Hepatocyte (in vitro differentiated cells): Measurements from ENCODE around the gene TSTD2. TPM values are rescaled to one million over a fixed set of nuclear protein-coding genes. Genes with fewer than 3 reads are reported as not detected.
"Not testable (repeated sequence)": the region's sequence is repeated elsewhere in the genome, so short reads cannot be mapped to it uniquely, and the experiment has no call there.

ENCODE experiments used
- DNase-seq: peaks from one replicate; pipeline ENCODE4 v3.0.0-alpha.2; 2016; ENCODE audit warnings: low spot score
- H2AFZ ChIP-seq: fragments of 200-600 bp; sonication (generic); 2 replicates; pipeline ENCODE4 v1.6.0; 2016; ENCODE audit warnings: antibody characterized with exemption, mild to moderate bottlenecking
- H3K27ac ChIP-seq: fragments of 200-600 bp; sonication (generic); 2 replicates; pipeline ENCODE4 v1.5.1; 2016; ENCODE audit warnings: mild to moderate bottlenecking
- H3K27me3 ChIP-seq: fragments of 200-600 bp; sonication (generic); 2 replicates; pipeline ENCODE4 v1.6.1; 2016
- H3K36me3 ChIP-seq: fragments of 200-600 bp; sonication (generic); replicated peaks from 2 replicates; pipeline ENCODE4 v1.5.1; 2016; ENCODE audit warnings: low read depth; ENCODE audit not compliant: insufficient read depth
- H3K4me1 ChIP-seq: fragments of 200-600 bp; sonication (generic); 2 replicates; pipeline ENCODE4 v1.5.1; 2016; ENCODE audit warnings: mild to moderate bottlenecking, moderate library complexity; ENCODE audit not compliant: insufficient read depth
- H3K4me2 ChIP-seq: fragments of 200-600 bp; sonication (generic); 2 replicates; pipeline ENCODE4 v1.6.0; 2016
- H3K4me3 ChIP-seq: fragments of 200-600 bp; sonication (generic); 2 replicates; pipeline ENCODE4 v1.5.1; 2016; ENCODE audit warnings: mild to moderate bottlenecking
- H3K79me2 ChIP-seq: fragments of 200-600 bp; sonication (generic); 2 replicates; pipeline ENCODE4 v1.6.0; 2017; ENCODE audit warnings: mild to moderate bottlenecking
- H3K9me2 ChIP-seq: fragments of 200-600 bp; sonication (generic); replicated peaks from 2 replicates; pipeline ENCODE4 v1.6.0; 2017; ENCODE audit warnings: mild to moderate bottlenecking; ENCODE audit not compliant: insufficient read depth
- H3K9me3 ChIP-seq: fragments of 200-600 bp; sonication (generic); 2 replicates; pipeline ENCODE4 v1.5.1; 2016; ENCODE audit warnings: low read depth, mild to moderate bottlenecking
- H4K20me1 ChIP-seq: fragments of 200-600 bp; sonication (generic); 2 replicates; pipeline ENCODE4 v1.6.0; 2016; ENCODE audit warnings: mild to moderate bottlenecking; ENCODE audit not compliant: insufficient read depth, poor library complexity, severe bottlenecking
- CTCF ChIP-seq: fragments of 200-600 bp; sonication (generic); IDR thresholded peaks from 2 replicates; pipeline ENCODE4 v1.5.1; 2016; ENCODE audit warnings: antibody characterized with exemption, mild to moderate bottlenecking; ENCODE audit not compliant: poor library complexity
- EZH2 ChIP-seq: fragments of 200-600 bp; sonication (generic); IDR thresholded peaks from 2 replicates; pipeline ENCODE4 v1.6.1; 2016; ENCODE audit warnings: antibody characterized with exemption, mild to moderate bottlenecking, borderline replicate concordance
- EZH2phosphoT487 ChIP-seq: fragments of 200-600 bp; sonication (generic); IDR thresholded peaks from one replicate; pipeline ENCODE4 v1.6.1; 2018; ENCODE audit warnings: antibody characterized with exemption, mild to moderate bottlenecking, low read depth, moderate library complexity; ENCODE audit not compliant: unreplicated experiment, severe bottlenecking
- WGBS: methylation state at CpG from one replicate; pipeline ENCODE4 v1.1.6; 2016; ENCODE audit warnings: low lambda C conversion rate; ENCODE audit errors: missing lambda C conversion rate; 5-methylcytosine and 5-hydroxymethylcytosine counted together
- polyA plus RNA-seq: library from polyadenylated mRNA; unstranded; fragments of >200 nt; fragmentation: Nextera tagmentation; extraction: Ambion mirVana; gene quantifications from 2 replicates; pipeline ENCODE4 v1.2.1, GENCODE V29; 2016
- total RNA-seq: library from RNA; depleted of rRNA; stranded (reverse); fragments of >200 nt; gene quantifications from 2 replicates; pipeline ENCODE4 v1.2.3, GENCODE V29; 2014

The TSTD2 gene
- total and polyA plus RNA-seq, 2 experiments from 2014 or later: 4.3 to 19.0 TPM

- TF ChIP-seq CTCF (no peak), EZH2 (no peak), EZH2phosphoT487 (no peak)
- no peak for DNase-seq
- 91% methylated on average over 3 of the region's 3 CpGs for WGBS
- no peak overlapping the region for H3K27ac ChIP-seq
- H3K27me3 ChIP-seq: no peaks in the 10 kb centered on the region
- no peaks in the 10 kb centered on the region for H3K9me3 ChIP-seq
- H2AFZ ChIP-seq: no peak overlapping the region
- H3K4me3 ChIP-seq: no peak overlapping the region
- H3K4me2 ChIP-seq: no peak overlapping the region
- H3K4me1 ChIP-seq: peaks cover 9% of the 10 kb centered on the region
- H3K36me3 ChIP-seq: no peaks in the 10 kb centered on the region
- H3K9me2 ChIP-seq: no peaks in the 10 kb centered on the region
- no peaks in the 10 kb centered on the region for H4K20me1 ChIP-seq
- peaks cover 62% of the 10 kb centered on the region for H3K79me2 ChIP-seq
Measured at GRCh38 chr9:97628668-97629067, 4.5 kb downstream of the TSTD2 start.

DNA sequence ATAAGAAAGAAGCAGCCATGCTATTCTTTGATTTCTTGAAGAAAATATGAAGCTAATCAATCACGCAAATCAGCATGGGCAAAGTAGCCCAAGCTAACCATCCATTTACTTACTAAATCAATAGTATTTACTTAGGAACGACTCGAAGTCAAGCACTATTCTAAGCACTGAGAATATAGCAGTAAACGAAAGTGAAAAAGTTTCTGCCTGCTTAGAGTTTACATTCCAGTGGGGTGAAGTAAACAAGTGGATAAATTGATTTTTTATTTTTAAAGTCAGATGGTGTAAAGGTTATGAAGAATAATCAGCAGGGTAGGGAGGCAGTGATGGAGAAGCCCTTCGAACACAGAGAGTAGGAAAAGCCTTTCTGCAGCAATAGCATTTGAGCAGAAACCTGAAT, 5.5 kb downstream of the TSTD2 start:
- Histone ChIP-seq H3K9me3 (no peaks in the 10 kb centered on the region), H3K79me2 (peaks cover 62% of the 10 kb centered on the region), H3K4me2 (peak overlapping the region; percentile 46), H3K36me3 (no peaks in the 10 kb centered on the region), H4K20me1 (no peaks in the 10 kb centered on the region), H3K4me3 (no peak overlapping the region), H3K9me2 (no peaks in the 10 kb centered on the region), H2AFZ (no peak overlapping the region), H3K27me3 (no peaks in the 10 kb centered on the region), H3K4me1 (peaks cover 9% of the 10 kb centered on the region), H3K27ac (no peak overlapping the region)
- no peak for TF ChIP-seq EZH2
- no peak for TF ChIP-seq CTCF
- TF ChIP-seq EZH2phosphoT487: no peak
- 70% methylated on average over 5 of the region's 5 CpGs for WGBS
- DNase-seq: no peak

DNA sequence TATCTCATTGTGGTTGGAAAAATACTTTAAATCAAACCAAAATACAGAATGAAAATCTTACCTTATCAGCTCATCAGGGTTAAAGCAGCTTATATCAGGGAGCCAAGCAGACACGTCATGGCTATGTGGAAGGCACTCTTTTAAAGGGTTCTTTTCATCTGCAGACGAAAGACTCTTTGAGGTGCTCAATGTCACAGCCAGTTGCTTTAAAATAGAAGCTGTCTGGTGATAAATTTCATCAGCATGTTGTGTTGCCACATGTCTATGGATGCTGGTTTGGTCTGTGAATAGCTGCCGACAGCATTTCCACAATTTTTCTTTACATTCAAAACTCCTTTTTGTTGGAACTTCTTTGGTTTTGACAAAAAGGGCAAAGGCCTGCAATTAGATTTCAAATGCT, 7.5 kb downstream of the TSTD2 start:
- H3K4me3 ChIP-seq: no peak overlapping the region
- H3K4me1 ChIP-seq: no peaks in the 10 kb centered on the region
- no peaks in the 10 kb centered on the region for H3K9me2 ChIP-seq
- H4K20me1 ChIP-seq: no peaks in the 10 kb centered on the region
- H3K9me3 ChIP-seq: no peaks in the 10 kb centered on the region
- H3K27me3 ChIP-seq: no peaks in the 10 kb centered on the region
- H3K79me2 ChIP-seq: peaks cover 46% of the 10 kb centered on the region
- TF ChIP-seq EZH2phosphoT487 (no peak), CTCF (no peak), EZH2 (no peak)
- DNase-seq: no peak
- no peaks in the 10 kb centered on the region for H3K36me3 ChIP-seq
- WGBS: 81% methylated on average over 3 of the region's 3 CpGs
- no peak overlapping the region for H3K27ac ChIP-seq
- no peak overlapping the region for H2AFZ ChIP-seq
- H3K4me2 ChIP-seq: no peak overlapping the region

DNA sequence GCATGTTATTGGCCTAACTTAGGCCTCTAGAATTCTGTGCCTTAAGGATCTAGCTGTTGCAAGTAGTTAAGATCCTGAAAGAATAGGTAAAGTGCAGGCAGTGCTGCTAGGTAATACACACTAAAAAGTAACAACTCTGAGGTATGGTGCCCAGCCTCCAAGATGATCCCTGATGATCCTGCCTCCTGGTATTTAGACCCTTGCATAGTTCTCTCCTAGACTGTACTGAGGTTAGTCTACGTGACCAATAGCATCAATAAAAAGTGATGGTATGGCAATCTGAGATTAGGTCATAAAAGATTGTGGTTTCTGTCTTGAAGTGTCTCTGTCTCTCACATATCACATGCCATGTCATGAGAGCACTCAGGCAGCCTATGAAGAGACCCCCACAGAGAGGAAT, 9.2 kb downstream of the TSTD2 start:
- H3K4me2 ChIP-seq: no peak overlapping the region
- no peak overlapping the region for H2AFZ ChIP-seq
- no peaks in the 10 kb centered on the region for H4K20me1 ChIP-seq
- no peaks in the 10 kb centered on the region for H3K36me3 ChIP-seq
- H3K27me3 ChIP-seq: no peaks in the 10 kb centered on the region
- H3K4me3 ChIP-seq: no peak overlapping the region
- H3K79me2 ChIP-seq: peaks cover 30% of the 10 kb centered on the region
- H3K27ac ChIP-seq: no peak overlapping the region
- no peaks in the 10 kb centered on the region for H3K4me1 ChIP-seq
- TF ChIP-seq CTCF: no peak
- no peak for TF ChIP-seq EZH2
- no peak for TF ChIP-seq EZH2phosphoT487
- H3K9me3 ChIP-seq: no peaks in the 10 kb centered on the region
- 92% methylated on average over 1 of the region's 1 CpG for WGBS
- no peaks in the 10 kb centered on the region for H3K9me2 ChIP-seq
- DNase-seq: no peak

DNA sequence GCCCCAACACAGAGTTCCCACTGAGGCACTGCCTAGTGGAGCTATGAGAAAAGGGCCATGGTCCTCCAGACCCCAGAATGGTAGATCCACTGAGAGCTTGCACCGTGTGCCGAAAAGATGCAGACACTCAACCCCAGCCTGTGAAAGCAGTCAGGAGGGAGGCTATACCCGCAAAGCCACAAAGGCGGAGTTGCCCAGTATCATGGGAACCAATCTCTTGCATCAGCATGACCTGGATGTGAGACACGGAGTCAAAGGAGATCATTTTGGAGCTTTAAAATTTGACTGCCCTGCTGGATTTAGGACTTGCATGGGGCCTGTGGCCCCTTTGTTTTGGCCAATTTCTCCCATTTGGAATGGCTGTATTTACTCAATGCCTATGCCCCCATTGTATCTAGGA, 10.7 kb downstream of the TSTD2 start:
- H3K9me2 ChIP-seq, H3K4me1 ChIP-seq, H4K20me1 ChIP-seq, H3K36me3 ChIP-seq, H3K27me3 ChIP-seq, H2AFZ ChIP-seq, DNase-seq, H3K4me2 ChIP-seq, H3K9me3 ChIP-seq, H3K27ac ChIP-seq, H3K4me3 ChIP-seq: not testable (repeated sequence)
- WGBS: 99% methylated on average over 5 of the region's 5 CpGs
- peaks cover 15% of the 10 kb centered on the region for H3K79me2 ChIP-seq

DNA sequence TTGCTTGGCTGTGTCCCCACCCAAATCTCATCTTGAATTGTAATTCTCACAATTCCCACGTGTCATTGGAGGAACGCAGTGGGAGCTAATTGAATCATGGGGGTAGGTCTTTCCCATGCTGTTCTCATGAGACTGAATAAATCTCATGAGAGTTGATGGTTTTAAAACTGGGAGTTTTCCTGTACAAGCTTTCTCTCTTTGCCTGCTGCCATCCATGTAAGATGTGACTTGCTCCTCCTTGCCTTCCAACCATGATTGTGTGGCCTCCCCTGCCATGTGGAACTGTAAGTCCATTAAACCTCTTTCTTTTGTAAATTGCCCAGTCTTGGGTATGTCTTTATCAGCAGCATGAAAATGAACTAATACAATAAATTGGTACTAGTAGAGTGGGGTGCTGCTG, 13.1 kb downstream of the TSTD2 start:
- not testable (repeated sequence) for H3K9me3 ChIP-seq, H4K20me1 ChIP-seq, H3K4me1 ChIP-seq, H3K27ac ChIP-seq, H3K9me2 ChIP-seq, H3K4me2 ChIP-seq, DNase-seq, H3K79me2 ChIP-seq, H3K27me3 ChIP-seq, H3K36me3 ChIP-seq, H3K4me3 ChIP-seq, H2AFZ ChIP-seq
- 97% methylated on average over 2 of the region's 2 CpGs for WGBS
